Inferior parietal cortex (tissue), 1 donor: ENCODE results near the gene LLGL1.

Source experiments
- DNase-seq: peaks from one replicate; pipeline ENCODE4 v3.0.0-alpha.2; 2016; ENCODE audit errors: extremely low spot score

LLGL1 gene

DNA sequence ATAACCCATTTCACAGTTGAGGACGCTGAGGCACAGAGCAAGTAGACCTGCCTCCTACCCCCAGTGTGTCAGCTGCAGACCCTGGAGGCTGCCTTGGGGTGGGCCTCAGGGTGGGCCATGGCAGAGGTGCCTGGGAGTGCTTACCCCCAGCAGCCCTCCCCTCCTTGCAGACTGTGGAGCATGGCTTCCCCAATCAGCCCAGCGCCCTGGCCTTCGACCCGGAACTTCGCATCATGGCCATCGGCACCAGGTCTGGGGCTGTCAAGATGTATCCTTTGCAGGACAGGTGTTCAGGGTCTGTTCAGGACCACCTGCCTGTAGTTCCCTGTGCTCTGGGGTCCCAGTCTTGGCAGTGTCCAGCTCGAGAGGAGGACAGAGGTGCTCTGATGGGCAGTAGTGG lies 4.3 kb downstream of the LLGL1 start:
- no peak for DNase-seq

DNA sequence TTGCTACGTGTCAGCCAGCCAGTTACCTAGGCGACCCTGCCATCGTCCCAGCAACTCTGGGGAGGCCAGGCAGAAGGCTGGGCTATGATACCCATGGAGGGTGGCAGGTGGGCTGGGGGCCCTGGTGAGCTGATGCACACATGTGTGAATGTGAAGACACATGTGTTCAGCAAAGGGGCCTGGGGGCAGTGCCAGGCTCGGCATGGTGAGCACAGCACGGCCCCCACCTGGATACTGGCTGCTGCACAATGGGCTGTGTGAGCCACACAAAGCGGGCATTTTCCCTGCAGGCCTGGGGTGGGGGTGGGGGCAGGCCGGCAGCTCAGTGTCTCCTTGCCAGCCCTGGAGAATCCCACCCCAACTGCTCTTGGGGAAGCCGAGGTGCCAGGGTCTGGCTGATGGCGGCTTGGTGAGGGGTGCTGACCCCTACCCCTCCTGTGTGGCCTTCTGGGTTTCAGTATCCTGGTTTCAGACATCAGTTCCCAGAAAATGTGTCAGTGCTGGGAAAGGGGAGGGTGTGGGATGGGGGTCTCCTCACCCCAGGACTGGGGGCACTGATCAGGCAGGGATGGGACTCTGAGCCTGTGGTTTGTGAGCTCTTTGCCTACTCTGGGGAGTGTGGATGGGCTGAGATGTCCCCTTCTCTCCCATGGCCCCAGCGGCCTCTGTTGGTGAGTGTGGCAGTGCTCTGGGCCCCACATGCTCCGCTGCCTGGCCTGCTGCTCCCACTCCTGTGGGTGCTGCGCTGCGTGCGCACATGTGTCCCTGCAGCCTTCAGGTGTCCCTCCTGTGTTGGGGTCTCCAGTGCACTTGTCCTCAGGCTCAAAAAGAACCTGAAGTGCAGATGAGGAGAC lies 5.1 kb downstream of the LLGL1 start:
- peak; percentile 57 for DNase-seq

DNA sequence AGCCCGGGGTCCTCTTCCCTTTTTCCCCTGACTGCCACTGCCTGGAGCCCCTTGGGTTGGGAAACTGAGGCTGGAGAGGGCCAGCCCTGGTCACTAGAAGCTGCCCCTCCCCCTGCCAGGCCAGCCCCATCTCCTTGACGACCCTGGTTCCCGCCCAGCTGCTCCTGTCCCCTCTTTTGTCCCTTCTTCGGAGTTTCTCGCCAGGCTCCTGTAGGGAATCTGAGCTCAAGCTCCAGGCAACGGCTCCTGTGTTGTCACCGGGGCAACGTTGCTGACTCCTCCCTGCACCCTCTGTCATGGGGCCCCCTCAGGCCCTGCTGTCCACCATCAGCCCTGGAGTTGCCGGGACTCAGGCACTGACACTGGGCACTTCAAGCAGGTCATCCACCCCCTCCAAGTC lies 5.7 kb downstream of the LLGL1 start:
- no peak for DNase-seq

DNA sequence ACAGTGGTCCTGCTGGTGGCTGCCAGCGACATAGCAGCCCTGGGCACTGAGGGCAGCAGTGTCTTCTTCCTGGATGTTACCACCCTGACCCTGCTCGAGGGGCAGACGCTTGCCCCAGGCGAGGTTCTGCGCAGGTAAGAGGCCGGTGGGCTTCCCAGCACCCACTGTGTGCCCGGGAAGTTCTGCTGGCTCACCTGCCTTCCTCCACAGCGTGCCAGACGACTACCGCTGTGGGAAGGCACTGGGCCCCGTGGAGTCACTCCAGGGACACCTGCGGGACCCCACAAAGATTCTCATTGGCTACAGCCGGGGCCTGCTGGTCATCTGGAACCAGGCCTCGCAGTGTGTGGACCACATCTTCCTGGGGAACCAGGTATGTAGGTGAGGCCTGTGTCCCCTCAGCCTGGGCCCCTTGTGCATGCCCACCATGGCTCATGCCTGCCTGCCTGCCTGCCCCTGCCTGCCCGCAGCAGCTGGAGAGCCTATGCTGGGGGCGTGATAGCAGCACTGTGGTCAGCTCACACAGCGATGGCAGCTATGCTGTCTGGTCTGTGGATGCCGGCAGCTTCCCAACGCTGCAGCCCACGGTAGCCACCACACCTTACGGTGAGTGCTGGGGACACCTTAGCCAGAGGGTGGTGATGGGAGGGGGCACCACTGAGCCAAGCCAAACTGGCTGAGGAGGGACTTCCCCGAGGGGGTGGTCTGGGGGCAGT lies 8.5 kb downstream of the LLGL1 start:
- no peak for DNase-seq

DNA sequence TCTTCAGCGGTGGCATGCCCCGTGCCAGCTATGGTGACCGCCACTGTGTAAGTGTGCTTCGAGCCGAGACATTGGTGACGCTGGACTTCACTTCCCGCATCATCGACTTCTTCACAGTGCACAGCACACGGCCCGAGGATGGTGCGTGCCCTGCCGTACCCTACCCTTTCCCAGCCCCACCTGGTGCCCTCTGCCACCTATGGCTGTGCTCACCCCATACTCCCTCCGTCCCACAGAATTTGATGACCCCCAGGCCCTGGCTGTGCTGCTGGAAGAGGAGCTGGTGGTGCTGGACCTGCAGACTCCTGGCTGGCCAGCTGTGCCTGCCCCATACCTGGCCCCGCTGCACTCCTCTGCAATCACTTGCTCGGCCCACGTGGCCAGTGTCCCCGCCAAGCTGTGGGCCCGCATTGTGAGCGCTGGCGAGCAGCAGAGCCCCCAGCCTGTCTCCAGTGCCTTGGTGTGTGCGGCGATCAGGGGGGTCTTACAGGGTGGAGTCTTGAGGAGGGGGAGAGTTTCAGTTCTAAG lies 9.5 kb downstream of the LLGL1 start:
- DNase-seq, result no peak

DNA sequence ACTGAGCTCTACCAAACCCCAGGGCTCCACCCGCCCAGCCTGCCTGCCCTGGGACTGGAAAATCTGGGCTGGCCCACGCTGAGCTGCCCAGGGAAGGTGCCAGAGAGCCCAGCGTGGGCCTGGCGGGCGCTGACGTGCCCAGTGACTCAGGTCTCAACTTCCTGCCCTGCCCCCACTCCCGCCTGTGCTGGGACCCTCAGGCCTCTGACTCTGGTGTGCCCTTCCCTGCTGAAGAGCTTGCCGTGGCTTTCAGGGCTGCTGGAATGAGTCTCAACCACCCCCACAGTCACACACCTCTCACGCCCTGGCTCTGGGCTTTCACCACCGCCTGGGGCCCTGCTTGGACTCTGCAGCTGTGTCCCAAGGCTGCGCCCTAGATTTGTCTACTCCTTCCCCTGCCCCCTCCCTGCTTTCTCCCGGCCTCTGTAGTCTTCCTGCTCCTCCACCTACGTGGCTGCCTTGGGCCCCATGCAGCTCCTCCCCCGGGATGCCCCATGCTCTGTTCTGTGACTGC lies 10.4 kb downstream of the LLGL1 start:
- no peak for DNase-seq

DNA sequence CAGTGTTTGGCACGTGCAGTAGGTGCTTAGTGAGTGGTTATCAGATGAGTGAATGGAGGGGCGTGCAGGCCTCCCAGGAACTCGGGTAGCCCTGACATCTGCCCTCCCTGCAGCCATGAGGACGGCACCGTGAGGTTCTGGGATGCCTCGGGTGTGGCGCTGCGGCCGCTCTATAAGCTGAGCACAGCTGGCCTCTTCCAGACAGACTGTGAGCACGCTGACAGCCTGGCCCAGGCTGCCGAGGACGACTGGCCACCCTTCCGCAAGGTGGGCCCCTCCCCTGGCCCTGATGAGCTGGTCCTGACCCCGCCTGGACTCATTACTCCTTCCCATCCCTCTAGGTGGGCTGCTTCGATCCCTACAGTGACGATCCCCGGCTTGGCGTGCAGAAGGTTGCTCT lies 11.1 kb downstream of the LLGL1 start:
- DNase-seq, result no peak

DNA sequence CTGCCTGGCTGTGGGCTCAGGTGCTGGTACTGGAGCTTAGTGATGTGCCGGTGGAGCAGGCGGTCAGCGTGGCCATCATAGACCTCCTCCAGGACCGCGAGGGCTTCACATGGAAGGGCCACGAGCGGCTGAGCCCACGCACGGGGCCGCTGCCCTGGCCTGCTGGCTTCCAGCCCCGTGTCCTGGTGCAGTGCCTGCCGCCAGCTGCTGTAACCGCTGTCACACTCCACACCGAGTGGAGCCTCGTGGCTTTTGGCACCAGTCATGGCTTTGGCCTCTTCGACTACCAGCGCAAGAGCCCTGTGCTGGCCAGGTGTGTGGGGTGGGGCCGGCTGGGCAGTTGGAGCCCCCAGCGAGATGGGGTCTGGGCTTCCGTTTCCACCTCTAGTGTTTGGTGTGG lies 12.0 kb downstream of the LLGL1 start:
- no peak for DNase-seq

DNA sequence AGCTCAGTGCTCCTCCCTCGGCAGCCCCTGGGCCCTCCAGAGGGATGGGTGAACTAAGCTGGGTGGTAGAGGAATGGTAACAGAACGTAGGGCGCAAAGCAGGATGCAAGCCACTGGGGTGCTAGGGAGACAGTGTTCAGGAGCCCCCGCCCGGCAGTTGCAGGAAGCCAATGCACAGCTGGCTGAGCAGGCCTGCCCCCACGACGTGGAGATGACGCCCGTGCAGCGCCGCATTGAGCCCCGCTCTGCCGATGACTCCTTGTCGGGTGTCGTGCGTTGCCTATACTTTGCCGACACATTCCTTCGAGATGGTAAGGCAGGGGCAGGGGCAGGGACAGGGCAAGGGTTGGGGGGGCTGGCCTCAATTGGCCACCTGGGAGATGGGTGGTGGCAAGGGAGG lies 12.9 kb downstream of the LLGL1 start:
- DNase-seq, result no peak

DNA sequence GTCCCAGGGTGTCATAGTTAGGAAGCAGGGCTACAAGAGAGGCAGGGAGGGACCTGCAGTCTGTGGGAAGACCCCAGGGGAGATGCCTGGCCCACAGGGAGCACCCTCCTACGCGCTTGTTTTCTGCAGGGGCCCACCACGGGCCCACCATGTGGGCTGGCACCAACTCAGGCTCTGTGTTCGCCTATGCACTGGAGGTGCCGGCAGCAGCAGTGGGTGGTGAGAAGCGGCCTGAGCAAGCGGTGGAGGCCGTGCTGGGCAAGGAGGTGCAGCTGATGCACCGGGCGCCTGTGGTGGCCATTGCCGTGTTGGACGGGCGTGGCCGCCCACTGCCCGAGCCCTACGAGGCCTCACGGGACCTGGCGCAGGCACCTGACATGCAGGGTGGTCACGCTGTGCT lies 15.0 kb downstream of the LLGL1 start:
- no peak for DNase-seq

DNA sequence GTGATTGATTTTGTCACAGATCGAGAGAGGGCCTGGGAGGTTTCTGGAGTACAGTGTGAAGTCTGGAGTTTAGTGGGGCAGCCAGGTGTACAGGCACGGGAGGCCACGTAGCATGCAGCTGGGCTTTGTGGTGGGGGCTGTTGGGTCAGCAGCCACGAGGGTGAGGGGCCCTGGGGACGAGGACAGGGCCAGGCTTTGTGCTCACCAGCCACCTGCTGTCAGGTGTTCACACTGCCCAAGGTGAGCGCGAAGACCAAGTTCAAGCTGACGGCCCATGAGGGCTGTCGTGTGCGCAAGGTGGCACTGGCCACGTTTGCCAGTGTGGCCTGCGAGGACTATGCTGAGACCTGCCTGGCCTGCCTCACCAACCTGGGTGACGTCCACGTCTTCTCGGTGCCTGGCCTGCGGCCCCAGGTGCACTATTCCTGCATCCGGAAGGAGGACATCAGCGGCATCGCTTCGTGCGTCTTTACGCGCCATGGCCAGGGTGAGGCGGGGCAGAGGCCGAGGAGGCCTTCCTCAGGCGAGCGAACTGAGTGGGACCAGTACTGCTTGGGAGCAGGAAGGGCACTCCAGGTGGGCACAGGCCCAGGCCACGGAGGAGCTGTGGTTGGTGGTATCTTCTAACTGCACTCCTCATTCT lies 15.9 kb downstream of the LLGL1 start:
- DNase-seq, result no peak

DNA sequence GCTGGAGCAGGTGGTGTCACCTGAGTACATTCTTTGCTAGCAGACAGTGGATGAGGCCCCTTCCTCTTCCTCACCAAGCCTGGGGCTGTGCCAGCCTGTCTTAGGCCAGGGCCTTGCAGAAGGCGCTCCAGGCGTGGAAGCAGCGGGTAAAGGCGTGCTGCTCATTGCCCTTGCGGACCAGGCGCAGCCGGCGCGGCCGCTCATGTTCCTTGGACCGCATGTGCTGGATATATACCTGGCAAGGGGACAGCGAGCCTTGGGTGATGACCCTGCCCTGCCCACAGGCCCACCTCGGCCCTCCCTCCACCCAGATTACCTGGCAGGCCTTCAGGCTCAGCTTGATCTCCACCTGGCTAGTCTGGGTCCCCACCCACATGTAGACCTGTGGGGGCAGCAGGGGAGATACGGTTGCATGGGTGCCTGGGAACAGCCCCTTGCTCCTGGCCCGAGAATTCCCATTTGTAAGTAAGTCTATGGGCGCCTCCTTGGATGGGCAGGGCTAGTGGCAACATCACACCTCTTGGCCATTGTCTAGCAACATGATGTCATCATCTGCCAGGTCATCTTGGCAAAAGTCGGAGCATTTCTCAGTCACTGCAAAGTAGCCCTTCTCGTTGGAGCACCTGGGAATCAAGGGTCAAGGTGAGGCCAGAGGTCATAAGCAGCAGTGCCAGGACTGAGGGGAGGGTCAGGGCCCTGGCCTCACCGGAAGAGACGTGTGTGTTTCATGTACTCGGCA lies 19.8 kb downstream of the LLGL1 start:
- DNase-seq, result no peak

DNA sequence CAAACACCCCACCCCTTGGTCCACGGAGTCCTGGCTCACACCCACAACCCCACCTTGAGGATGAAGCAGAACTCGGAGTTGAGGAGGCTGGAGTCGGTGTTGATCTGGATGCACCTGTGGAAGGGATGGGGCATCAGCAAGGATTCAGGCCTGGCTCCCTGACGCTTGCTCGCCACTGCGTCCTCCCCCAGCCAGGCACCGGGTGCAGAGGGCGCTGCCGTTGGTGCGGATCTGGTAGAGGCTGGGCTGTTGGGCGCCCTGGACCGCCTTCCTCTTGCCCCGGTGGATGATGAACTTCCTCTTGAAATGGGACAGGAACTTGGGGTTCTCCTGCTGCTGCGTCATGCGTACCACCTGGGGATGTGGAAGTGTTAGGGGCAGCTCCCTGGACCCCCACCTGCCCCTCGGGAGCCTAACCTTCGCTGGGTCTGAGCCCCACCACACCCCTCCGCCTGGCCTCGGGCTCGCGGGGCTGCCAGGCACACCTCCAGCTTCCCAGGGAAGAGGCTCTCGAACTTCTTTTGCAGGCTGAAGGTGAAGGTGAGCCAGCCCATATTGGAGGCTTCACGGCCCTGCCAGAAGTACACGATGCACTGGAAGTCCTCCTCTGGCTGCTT lies 20.8 kb downstream of the LLGL1 start:
- DNase-seq, result no peak

DNA sequence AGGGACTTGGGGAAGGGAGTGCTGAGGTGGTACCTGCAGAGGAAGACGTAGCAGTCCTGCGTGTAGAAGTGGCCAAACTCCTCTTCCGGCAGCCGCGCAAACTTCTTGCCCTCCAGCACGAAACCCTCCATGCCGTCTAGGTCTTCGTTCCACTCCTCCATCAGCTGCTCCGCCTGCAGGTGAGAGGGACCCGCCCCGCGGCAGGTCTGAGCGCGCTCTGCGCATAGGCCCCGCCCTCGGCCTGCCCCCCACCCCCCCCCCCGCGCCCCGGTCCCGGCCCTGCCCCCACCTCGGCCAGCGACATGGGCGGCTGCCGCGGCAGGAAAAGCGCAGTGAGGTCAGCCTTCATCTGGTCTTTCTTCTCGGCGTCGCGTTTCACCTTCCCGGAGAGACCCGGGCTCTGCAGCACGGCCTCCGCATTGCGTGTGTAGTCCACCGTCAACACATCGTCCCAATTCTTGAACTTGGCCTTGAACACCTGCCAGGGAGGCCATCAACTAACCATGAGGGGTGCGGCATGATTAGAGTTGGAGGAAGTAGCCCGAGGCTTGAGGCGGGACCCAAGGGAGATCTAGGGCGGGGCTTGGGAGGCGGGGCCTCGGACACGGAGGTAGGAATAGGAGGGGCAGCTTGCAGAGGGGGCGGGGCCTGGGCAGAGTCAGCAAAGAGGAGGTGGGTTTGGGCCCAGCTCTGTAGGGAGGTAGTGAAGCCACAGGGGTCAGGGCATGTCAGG lies 21.6 kb downstream of the LLGL1 start:
- no peak for DNase-seq

DNA sequence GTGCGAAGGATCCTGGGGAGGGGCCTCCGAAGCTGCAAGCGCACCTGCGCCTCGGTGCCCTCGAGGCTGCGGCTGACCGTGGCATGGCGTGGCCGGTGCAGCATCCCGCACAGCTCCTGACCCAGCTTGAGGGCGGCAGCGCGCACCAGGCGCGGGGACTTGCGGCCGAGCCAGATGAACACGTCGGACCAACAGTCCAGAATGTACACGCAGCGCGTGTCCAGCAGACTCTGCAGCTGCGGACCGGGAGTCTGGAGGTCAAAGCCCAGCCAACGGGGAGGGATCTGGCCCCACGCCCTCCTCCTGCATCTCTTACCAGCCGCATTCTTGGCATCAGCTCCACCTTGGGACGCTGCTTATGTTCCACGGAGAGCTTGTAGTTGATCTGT lies 22.2 kb downstream of the LLGL1 start:
- no peak for DNase-seq

DNA sequence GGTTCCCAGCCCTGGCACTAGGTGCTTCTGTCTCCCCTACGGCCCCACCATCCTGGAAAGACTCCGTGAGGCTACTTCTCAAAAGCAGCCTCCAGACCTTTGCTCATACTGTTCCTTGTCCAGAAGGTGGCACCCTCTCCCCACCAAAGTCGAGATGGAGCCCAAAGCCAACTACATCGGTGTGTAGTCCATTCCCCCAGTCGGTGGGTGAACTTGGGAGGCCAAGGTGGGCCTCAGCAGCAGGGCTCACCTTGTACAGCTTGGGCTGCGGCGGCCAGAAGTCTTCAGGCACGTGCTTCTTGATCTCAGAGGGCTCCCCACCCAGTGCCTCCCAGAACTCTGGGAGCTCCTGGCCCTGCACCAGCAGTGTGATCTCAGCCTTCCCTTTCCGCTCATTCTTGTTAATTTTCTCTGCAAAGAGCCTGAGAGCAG lies 22.9 kb downstream of the LLGL1 start:
- DNase-seq, result peak; percentile 85

DNA sequence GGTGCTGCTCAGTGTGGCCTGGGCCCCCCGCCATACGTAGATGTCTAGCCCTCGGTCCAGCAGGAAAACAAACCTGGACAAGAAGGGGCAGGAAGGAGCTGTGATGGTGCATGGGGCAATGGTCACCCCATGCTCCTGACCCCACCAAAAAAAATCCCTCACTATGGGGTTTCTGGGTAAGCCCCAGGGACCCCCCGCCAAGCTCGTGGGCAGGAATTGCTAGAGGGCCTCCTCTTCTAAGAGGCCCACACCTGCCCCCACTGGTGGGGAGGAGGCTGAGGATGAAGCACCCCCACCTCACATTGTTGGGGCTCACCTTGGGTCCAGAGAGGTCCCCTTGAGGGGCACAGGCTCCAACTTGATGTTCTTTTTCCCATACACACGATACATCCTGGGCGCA lies 23.4 kb downstream of the LLGL1 start:
- DNase-seq, result no peak

DNA sequence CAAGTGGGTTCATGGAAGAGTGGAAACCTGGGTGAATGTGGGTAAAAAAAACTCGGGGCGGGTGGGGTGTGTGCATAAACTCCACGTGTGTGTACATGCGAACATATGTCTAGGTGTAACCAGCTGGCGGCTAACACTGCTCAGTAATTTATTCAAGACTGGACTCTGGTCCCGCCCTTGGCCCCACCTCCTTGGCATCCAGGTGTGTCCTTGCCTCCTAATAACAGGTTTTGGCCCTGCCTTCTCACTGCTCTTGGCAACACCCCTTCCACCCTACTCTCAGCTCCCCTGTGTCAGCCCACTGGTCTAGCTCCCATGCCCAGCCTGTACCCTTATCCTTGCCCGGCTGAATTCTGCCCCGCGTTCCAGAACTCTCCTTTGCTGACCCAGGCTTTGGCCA lies 24.8 kb downstream of the LLGL1 start:
- no peak for DNase-seq

DNA sequence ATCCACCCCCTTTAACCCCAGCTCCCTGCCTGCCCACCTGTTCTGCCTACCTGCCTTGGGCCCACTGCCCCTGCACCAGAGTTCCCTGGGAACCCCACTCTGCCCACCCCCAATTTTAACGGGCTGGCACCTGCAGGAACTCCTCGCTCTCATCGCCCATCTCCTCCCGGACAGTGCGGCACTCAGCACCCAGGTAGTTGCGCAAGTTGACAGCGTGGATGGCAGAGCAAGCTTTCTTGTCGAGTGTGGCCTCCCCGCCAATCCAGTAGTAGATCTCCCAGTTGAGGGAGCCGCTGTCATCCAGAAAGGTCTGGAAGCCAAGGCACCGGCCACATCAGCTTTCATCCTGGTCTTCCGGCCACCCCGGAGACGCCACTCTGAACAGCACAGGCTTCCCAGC lies 25.3 kb downstream of the LLGL1 start:
- DNase-seq, result no peak

DNA sequence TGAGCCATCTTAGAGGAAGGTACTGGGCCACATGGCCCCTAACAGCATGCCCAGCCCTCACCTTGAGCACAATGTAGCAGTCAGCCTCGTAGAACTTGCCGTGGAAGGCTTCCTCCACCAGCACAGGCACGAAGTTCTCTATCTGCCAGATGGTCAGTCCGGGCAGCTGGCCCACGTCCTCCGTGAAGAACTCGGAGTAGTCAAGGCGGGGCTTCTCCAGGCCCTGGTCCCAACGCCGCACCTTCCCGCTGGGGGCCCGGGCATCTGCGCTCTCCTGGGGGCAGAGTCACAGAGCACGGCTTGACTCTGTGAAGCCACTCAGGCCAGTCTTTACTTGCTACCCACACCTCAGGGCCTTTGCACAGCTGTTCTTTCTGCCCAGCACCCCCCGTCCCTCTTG lies 25.8 kb downstream of the LLGL1 start:
- no peak for DNase-seq

DNA sequence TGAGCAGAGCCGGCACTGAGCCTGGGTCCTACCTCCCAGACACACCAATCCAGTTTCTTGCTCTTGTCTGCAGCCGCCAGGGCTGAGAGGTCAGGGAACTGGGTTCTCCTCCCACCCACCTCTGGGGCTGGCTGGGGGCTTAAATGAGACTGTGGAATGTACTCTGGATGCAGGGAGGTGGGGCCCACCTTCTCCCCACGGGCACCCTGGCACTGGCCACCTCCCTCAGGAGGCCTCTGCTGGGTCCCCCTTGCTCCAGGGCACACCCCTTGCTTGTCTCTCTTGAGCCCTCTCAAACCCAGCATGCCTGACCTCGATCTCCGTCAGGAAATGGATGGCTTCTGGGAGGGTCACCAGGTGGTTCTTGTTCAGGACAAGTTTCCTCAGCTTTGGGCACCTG lies 26.7 kb downstream of the LLGL1 start:
- no peak for DNase-seq
